Measurements from ENCODE around the gene GDE1. TPM values are rescaled to one million over a fixed set of nuclear protein-coding genes. Genes with fewer than 3 reads are reported as not detected.

Gene GDE1
- total RNA-seq, 1 experiment from 2014 or later: 85.5 TPM

- no peak for DNase-seq (ENCODE audit: low read depth)
- in situ Hi-C loops (cut with HindIII; ENCODE audit: low pct_unique_long_range_greater_than_20kb, low sequenced_read_pairs): no loop called here
These were observed 61.5 kb downstream of the GDE1 start for GRCh38 chr16:19460397-19460796.

- in situ Hi-C loops (cut with HindIII; ENCODE audit: low pct_unique_long_range_greater_than_20kb, low sequenced_read_pairs): no loop called here
- no peak for DNase-seq (ENCODE audit: low read depth)
These were observed 63.0 kb downstream of the GDE1 start for GRCh38 chr16:19458722-19459379.

Other genes with a start within 250 kb of the GDE1 start
- gene CLEC19A, start 236.4 kb downstream of the GDE1 start, total RNA-seq (2014; rRNA removed; shearing (Covaris generic); ENCODE audit: low replicate concordance): not detected in 2 replicates
- gene TMC5, start 104.2 kb downstream of the GDE1 start, total RNA-seq (2014; rRNA removed; shearing (Covaris generic); ENCODE audit: low replicate concordance): 0.10 and 4.7 TPM in 2 replicates
- 8.6 and 10.1 TPM in 2 replicates for gene CCP110, start 1.8 kb upstream of the GDE1 start, total RNA-seq (2014; rRNA removed; shearing (Covaris generic); ENCODE audit: low replicate concordance)
- 16.3 and 20.7 TPM in 2 replicates for gene VPS35L, start 33.6 kb upstream of the GDE1 start, total RNA-seq (2014; rRNA removed; shearing (Covaris generic); ENCODE audit: low replicate concordance)
- gene KNOP1, start 196.1 kb upstream of the GDE1 start, total RNA-seq (2014; rRNA removed; shearing (Covaris generic); ENCODE audit: low replicate concordance): 12.2 and 15.8 TPM in 2 replicates
- gene IQCK, start 196.2 kb upstream of the GDE1 start, total RNA-seq (2014; rRNA removed; shearing (Covaris generic); ENCODE audit: low replicate concordance): 22.0 and 24.1 TPM in 2 replicates

All from Caki2 (cell line).